Chondrocyte (in vitro differentiated cells): ENCODE measurements around the gene LZTS2. TPM values are rescaled to one million over a fixed set of nuclear protein-coding genes. Genes with fewer than 3 reads are reported as not detected.

Experiments
- DNase-seq: peaks from one replicate; pipeline ENCODE4 v3.0.0; 2021; ENCODE audit warnings: mixed read lengths, low spot score
- H3K27ac Mint-ChIP-seq: one replicate; pipeline ENCODE4 v1.8.0; 2021; ENCODE audit warnings: mild to moderate bottlenecking, moderate library complexity, mixed read lengths; ENCODE audit not compliant: unreplicated experiment
- H3K27me3 Mint-ChIP-seq: 2 replicates; pipeline ENCODE4 v1.8.0; 2021; ENCODE audit warnings: low read depth, mixed read lengths
- H3K36me3 Mint-ChIP-seq: 2 replicates; pipeline ENCODE4 v1.8.0; 2021; ENCODE audit warnings: low read depth, mixed read lengths
- H3K4me1 Mint-ChIP-seq: 2 replicates; pipeline ENCODE4 v1.8.0; 2021; ENCODE audit warnings: low read depth, mild to moderate bottlenecking, mixed read lengths
- H3K4me3 Mint-ChIP-seq: one replicate; pipeline ENCODE4 v1.8.0; 2021; ENCODE audit warnings: mild to moderate bottlenecking, moderate library complexity, mixed read lengths; ENCODE audit not compliant: unreplicated experiment
- H3K9me3 Mint-ChIP-seq: 2 replicates; pipeline ENCODE4 v1.8.0; 2021; ENCODE audit warnings: low read depth, mixed read lengths
- CTCF ChIP-seq: fragments of 200-600 bp; sonication (generic); IDR thresholded peaks from 2 replicates; pipeline ENCODE4 v1.5.0; 2021; ENCODE audit warnings: antibody characterized with exemption, mild to moderate bottlenecking, moderate library complexity
- total RNA-seq: library from RNA; stranded (reverse); gene quantifications from 3 replicates; pipeline ENCODE4 v1.2.1, GENCODE V29; 2021

Gene LZTS2
- total RNA-seq, 1 donor from 2014 or later, result 79.4 TPM

DNA sequence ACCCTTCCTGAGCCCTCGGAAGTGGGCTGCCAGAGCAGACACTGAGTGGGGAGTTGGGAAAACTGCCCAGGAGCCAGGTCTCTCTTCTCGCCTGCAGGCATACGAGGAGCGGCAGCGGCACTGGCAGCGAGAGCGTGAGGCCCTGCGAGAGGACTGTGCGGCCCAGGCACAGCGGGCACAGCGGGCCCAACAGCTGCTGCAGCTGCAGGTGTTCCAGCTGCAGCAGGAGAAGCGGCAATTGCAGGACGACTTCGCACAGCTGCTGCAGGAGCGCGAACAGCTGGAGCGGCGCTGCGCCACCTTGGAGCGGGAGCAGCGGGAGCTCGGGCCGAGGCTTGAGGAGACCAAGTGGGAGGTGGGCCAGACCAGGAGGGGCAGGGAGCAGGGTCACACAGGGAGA is 5.8 kb downstream of the LZTS2 start:
- H3K27me3 Mint-ChIP-seq, result no peaks in the 10 kb centered on the region
- DNase-seq, result peak; percentile 84
- H3K27ac Mint-ChIP-seq, result no peak overlapping the region
- no peak overlapping the region for H3K4me3 Mint-ChIP-seq
- H3K9me3 Mint-ChIP-seq, result no peaks in the 10 kb centered on the region
- H3K4me1 Mint-ChIP-seq, result peaks cover 29% of the 10 kb centered on the region
- peaks cover 8% of the 10 kb centered on the region for H3K36me3 Mint-ChIP-seq
- no peak for TF ChIP-seq CTCF

DNA sequence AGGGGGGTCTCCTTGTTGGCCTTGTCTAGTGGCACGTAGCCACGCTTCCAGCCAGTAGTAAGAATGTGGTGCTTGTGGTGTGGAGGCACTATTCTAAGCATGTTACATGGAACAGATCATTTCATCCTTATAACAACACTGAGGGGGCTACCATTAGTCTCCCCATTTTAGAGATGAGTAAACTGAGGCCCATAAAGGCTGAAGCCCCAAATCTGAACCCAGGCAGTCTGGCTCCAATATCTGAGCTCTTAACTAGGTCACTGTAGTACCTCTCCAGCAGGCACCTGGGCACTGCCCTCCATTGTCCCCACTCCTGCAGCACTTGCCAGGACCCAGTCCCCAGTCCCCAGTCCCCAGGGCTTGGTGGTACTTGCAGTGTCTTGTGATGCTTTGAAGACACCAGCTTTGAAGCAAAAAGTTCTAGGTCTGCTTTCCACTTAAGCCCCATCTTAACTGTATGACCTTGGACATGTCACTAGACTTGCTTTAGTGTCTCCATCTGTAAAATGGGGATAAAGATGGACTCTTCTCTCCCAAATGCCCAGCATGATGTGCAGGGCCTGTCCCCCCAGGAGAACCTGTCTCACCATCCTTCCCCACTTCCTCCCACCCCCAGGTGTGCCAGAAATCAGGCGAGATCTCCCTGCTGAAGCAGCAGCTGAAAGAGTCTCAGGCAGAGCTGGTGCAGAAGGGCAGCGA is 6.4 kb downstream of the LZTS2 start:
- H3K27ac Mint-ChIP-seq, result no peak overlapping the region
- no peaks in the 10 kb centered on the region for H3K27me3 Mint-ChIP-seq
- no peaks in the 10 kb centered on the region for H3K9me3 Mint-ChIP-seq
- no peak for TF ChIP-seq CTCF
- peaks cover 25% of the 10 kb centered on the region for H3K4me1 Mint-ChIP-seq
- DNase-seq, result no peak
- H3K36me3 Mint-ChIP-seq, result peaks cover 8% of the 10 kb centered on the region
- no peak overlapping the region for H3K4me3 Mint-ChIP-seq

DNA sequence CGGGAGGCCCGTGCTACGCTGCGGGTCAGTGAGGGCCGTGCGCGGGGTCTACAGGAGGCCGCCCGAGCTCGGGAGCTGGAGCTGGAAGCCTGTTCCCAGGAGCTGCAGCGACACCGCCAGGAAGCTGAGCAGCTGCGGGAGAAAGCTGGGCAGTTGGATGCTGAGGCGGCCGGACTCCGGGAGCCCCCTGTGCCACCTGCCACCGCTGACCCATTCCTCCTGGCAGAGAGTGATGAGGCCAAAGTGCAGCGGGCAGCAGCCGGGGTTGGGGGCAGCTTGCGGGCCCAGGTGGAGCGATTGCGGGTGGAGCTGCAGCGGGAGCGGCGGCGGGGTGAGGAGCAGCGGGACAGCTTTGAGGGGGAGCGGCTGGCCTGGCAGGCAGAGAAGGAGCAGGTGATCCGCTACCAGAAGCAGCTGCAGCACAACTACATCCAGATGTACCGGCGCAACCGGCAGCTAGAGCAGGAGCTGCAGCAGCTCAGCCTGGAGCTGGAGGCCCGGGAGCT is 7.0 kb downstream of the LZTS2 start:
- no peak for TF ChIP-seq CTCF
- H3K27me3 Mint-ChIP-seq, result no peaks in the 10 kb centered on the region
- H3K27ac Mint-ChIP-seq, result no peak overlapping the region
- H3K9me3 Mint-ChIP-seq, result no peaks in the 10 kb centered on the region
- H3K4me1 Mint-ChIP-seq, result peaks cover 19% of the 10 kb centered on the region
- peak; percentile 87 for DNase-seq
- H3K4me3 Mint-ChIP-seq, result no peak overlapping the region
- H3K36me3 Mint-ChIP-seq, result peaks cover 8% of the 10 kb centered on the region

- Mint-ChIP-seq H3K36me3 (peaks cover 8% of the 10 kb centered on the region), H3K27me3 (no peaks in the 10 kb centered on the region), H3K4me1 (peaks cover 13% of the 10 kb centered on the region), H3K27ac (no peak overlapping the region), H3K4me3 (no peak overlapping the region), H3K9me3 (no peaks in the 10 kb centered on the region)
- peak; percentile 65 for DNase-seq
- no peak for TF ChIP-seq CTCF
These were observed 7.6 kb downstream of the LZTS2 start for GRCh38 chr10:101007099-101007711.

- Mint-ChIP-seq H3K9me3 (no peaks in the 10 kb centered on the region), H3K4me3 (no peak overlapping the region), H3K4me1 (peaks cover 17% of the 10 kb centered on the region), H3K27me3 (no peaks in the 10 kb centered on the region), H3K27ac (peak overlapping the region; percentile 22), H3K36me3 (peaks cover 8% of the 10 kb centered on the region)
- peak; percentile 82 for DNase-seq
- no peak for TF ChIP-seq CTCF
These were observed 8.6 kb downstream of the LZTS2 start for GRCh38 chr10:101007915-101008822.
